Neutrophil (primary cell): ENCODE data around the gene INPP4B.

Experiments
- H3K27ac ChIP-seq: fragments of 200-600 bp; sonication (generic); 2 replicates; pipeline ENCODE4 v1.5.1; 2016; ENCODE audit warnings: mild to moderate bottlenecking, moderate library complexity
- H3K27me3 ChIP-seq: fragments of 200-600 bp; sonication (generic); 2 replicates; pipeline ENCODE4 v1.6.0; 2016; ENCODE audit warnings: mild to moderate bottlenecking
- H3K36me3 ChIP-seq: fragments of 200-600 bp; sonication (generic); 2 replicates; pipeline ENCODE4 v1.5.1; 2017
- H3K4me1 ChIP-seq, 2 experiments: fragments of 200-600 bp in 1 of 2; sonication (generic) in 1 of 2; 1 replicate in 1 of 2; 2 replicates in 1 of 2; pipeline versions ENCODE4 v1.5.1 to v1.6.1; 2013 to 2016; ENCODE audit warnings: low read depth in 1 of 2, low read length in 1 of 2, mild to moderate bottlenecking in 1 of 2, moderate library complexity in 1 of 2; ENCODE audit not compliant: control insufficient read depth in 1 of 2, insufficient read depth in 1 of 2
- H3K4me3 ChIP-seq, 2 experiments: fragments of 200-600 bp in 1 of 2; sonication (generic) in 1 of 2; 1 replicate in 1 of 2; 2 replicates in 1 of 2; pipeline ENCODE4 v1.5.1; 2013 to 2016; ENCODE audit warnings: low read depth in 1 of 2, low read length in 1 of 2, mild to moderate bottlenecking in 1 of 2, moderate library complexity in 1 of 2
- H3K9me3 ChIP-seq: fragments of 200-600 bp; sonication (generic); 2 replicates; pipeline ENCODE4 v1.5.1; 2016
- CTCF ChIP-seq: fragments of 200-600 bp; sonication (generic); IDR thresholded peaks from 2 replicates; pipeline ENCODE4 v1.5.1; 2016; ENCODE audit warnings: antibody characterized with exemption

The INPP4B gene

GRCh38 chr4:142112451-142112850 lies 733.6 kb downstream of the INPP4B start:
- H3K9me3 ChIP-seq = no peaks in the 10 kb centered on the region
- H3K27me3 ChIP-seq = no peaks in the 10 kb centered on the region
- no peak overlapping the region for H3K4me3 ChIP-seq
- TF ChIP-seq CTCF = no peak
- H3K4me1 ChIP-seq = no peaks in the 10 kb centered on the region
- H3K36me3 ChIP-seq = no peaks in the 10 kb centered on the region
- no peak overlapping the region for H3K27ac ChIP-seq

- TF ChIP-seq CTCF = no peak
- Histone ChIP-seq H3K36me3 (no peaks in the 10 kb centered on the region), H3K27me3 (no peaks in the 10 kb centered on the region), H3K27ac (no peak overlapping the region), H3K4me1 (no peaks in the 10 kb centered on the region), H3K9me3 (no peaks in the 10 kb centered on the region), H3K4me3 (no peak overlapping the region)
Observed at GRCh38 chr4:142110136-142110535, 736.0 kb downstream of the INPP4B start.

DNA sequence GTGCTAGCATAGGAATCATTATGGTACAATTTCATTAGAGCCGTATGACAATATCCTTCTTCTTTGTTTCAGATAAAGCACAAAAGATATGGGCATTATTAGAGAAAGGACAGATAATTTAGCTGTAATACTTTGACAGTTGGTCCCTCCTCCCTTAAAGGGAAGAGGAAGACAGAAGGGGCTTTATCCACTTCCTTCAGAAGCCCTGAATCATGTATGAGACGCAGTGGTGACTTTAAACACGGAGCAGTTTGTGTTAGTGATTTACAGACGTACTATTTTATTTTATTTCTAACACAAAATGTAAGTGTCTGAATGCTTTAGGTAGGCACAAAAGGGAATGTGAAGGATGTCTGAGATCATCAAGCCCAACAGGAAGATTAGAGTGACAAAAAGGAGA lies 742.1 kb downstream of the INPP4B start:
- no peak overlapping the region for H3K4me3 ChIP-seq
- no peak for TF ChIP-seq CTCF
- no peaks in the 10 kb centered on the region for H3K9me3 ChIP-seq
- H3K27me3 ChIP-seq = no peaks in the 10 kb centered on the region
- no peak overlapping the region for H3K27ac ChIP-seq
- H3K4me1 ChIP-seq = no peaks in the 10 kb centered on the region
- H3K36me3 ChIP-seq = no peaks in the 10 kb centered on the region

- no peak overlapping the region for H3K4me3 ChIP-seq
Observed at GRCh38 chr4:142101401-142101800, 744.7 kb downstream of the INPP4B start.

DNA sequence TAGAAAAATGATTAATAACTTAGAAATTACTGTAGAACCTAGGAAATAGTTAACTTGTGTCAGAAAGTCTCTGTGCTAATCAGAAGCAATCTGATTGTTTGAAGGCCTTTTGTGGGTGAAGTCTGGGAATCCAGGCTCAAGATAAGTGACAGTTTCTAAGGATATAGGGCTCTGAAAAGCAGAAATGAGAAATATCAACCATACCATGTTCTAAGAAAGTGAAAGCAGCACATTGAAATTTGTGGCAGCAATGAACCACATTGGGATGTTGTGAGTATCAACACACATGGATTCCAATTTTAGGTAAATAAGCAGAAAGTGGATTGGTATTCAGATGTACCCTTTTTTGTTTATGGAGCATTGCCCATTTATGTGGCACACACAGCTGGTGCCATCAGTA lies 745.2 kb downstream of the INPP4B start:
- Histone ChIP-seq H3K4me3 (no peak overlapping the region), H3K27ac (no peak overlapping the region), H3K36me3 (no peaks in the 10 kb centered on the region), H3K4me1 (no peaks in the 10 kb centered on the region), H3K9me3 (no peaks in the 10 kb centered on the region), H3K27me3 (no peaks in the 10 kb centered on the region)
- no peak for TF ChIP-seq CTCF

More at GRCh38 chr4:142101401-142101800, 744.7 kb downstream of the INPP4B start:
- H3K27me3 ChIP-seq = no peaks in the 10 kb centered on the region
- no peaks in the 10 kb centered on the region for H3K9me3 ChIP-seq
- H3K27ac ChIP-seq = no peak overlapping the region
- no peaks in the 10 kb centered on the region for H3K4me1 ChIP-seq
- no peaks in the 10 kb centered on the region for H3K36me3 ChIP-seq
- no peak for TF ChIP-seq CTCF

- H3K4me1 ChIP-seq = no peaks in the 10 kb centered on the region
- no peak for TF ChIP-seq CTCF
- no peaks in the 10 kb centered on the region for H3K27me3 ChIP-seq
- no peaks in the 10 kb centered on the region for H3K36me3 ChIP-seq
- no peak overlapping the region for H3K27ac ChIP-seq
- no peak overlapping the region for H3K4me3 ChIP-seq
- H3K9me3 ChIP-seq = no peaks in the 10 kb centered on the region
Observed at GRCh38 chr4:142098900-142099545, 747.1 kb downstream of the INPP4B start.
